ENCODE data around the gene BCAS3.

DNA sequence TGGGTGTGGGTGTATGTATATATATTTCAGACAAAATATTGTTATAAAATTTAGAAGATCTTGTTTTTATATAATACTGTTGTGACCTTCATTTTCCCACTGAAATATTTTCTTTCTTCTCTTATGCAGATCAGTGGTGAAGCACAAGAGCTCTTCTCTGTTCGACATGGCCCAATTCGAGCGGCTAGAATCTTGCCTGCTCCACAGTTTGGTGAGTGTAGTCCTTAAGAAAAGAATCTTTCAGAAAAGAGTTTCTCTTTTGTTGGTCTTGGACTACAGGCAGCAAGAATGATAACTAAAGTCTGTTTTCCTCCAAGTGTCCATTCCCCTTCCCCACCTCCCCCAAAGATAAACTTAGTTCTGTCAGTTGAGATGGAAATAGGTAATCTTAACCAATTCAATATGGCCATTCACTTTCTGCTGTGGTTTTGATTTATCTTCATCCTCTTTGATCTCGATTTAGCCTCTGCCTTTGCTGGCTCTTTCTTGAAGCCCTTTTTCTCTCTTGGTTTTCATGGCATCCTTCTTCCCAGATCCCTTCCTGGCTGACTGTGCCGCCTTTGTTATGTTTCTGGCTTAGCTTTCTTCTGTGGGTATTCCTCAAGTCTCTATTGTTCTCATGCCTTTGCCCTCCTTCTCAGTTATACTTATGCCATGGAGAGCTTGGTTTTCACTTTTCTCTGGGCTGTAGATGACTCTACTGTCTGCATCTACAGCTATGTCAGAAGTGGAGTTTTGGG is 69.6 kb downstream of the BCAS3 start:
- TF ChIP-seq, protein P1, sequence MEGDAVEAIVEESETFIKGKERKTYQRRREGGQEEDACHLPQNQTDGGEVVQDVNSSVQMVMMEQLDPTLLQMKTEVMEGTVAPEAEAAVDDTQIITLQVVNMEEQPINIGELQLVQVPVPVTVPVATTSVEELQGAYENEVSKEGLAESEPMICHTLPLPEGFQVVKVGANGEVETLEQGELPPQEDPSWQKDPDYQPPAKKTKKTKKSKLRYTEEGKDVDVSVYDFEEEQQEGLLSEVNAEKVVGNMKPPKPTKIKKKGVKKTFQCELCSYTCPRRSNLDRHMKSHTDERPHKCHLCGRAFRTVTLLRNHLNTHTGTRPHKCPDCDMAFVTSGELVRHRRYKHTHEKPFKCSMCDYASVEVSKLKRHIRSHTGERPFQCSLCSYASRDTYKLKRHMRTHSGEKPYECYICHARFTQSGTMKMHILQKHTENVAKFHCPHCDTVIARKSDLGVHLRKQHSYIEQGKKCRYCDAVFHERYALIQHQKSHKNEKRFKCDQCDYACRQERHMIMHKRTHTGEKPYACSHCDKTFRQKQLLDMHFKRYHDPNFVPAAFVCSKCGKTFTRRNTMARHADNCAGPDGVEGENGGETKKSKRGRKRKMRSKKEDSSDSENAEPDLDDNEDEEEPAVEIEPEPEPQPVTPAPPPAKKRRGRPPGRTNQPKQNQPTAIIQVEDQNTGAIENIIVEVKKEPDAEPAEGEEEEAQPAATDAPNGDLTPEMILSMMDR (conservative IDR thresholded peaks at IDR 0.05; ENCODE audit: low read depth, low read length), result no peak
- no peak for TF ChIP-seq EZH2 (IDR thresholded peaks at IDR 0.05; ENCODE audit: borderline replicate concordance, low read depth, low read length, poor library complexity, severe bottlenecking)

All from A673 (cell line).